ENCODE results near the gene GRM7.

GRCh38 chr3:6857510-6857909 is 3.4 kb upstream of the GRM7 start:
- no peak for TF ChIP-seq GATA2 (IDR thresholded peaks at IDR 0.05; ENCODE audit: low read depth, low read length)
- no peak for TF ChIP-seq GATA3 (IDR thresholded peaks at IDR 0.05; ENCODE audit: low read depth, low read length)

Measured in SH-SY5Y (cell line).